Skeletal muscle cell (primary cell): ENCODE measurements around the gene SIMC1.
"Not testable (repeated sequence)": the region's sequence is repeated elsewhere in the genome, so short reads cannot be mapped to it uniquely, and the experiment has no call there.

ENCODE experiments used
- DNase-seq: peaks from one replicate; pipeline ENCODE4 v3.0.0-alpha.2; 2010; ENCODE audit warnings: low read depth
- H3K4me3 ChIP-seq: 2 replicates; pipeline ENCODE4 v1.5.1; 2011; ENCODE audit warnings: low read depth, mild to moderate bottlenecking, control low read depth, low read length, moderate library complexity

Gene SIMC1

DNA sequence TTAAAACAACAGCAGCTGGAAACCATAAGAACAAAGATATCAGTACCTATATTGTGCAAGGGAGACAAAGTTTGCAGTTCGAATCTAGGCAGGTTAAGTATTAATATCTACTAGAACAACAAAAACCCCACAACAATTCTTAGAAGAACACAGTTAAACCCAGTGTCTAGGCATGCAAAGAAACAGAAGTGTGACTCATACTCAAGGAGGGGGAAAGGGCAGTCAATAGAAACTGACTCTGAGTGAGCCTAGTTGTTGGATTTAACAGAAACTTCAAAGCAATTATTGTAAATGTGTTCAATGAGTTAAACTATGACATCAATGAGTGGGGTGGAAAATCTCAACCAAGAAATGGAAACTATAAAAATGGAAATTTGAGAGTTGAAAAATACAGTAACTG lies 28.2 kb downstream of the SIMC1 start:
- not testable (repeated sequence) for H3K4me3 ChIP-seq, DNase-seq

DNA sequence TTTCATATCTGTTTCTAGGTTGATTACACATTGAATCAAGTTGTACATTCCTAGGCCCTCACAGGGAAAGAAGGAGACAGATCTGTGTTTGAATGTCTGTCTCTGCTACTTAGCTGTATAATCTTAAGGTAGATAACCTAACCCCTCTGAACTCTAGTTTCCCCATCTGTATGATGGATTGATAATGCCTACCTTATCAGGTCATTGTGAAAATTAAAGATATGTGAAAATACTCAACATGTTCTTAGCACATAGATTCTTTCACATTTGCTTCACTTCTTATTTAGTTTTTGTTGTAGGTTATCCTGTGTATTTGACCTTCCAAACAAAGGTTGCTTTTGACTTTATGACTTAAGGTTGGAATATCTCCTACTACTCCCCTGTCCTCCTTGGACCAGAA lies 50.8 kb downstream of the SIMC1 start:
- H3K4me3 ChIP-seq, DNase-seq: not testable (repeated sequence)

DNA sequence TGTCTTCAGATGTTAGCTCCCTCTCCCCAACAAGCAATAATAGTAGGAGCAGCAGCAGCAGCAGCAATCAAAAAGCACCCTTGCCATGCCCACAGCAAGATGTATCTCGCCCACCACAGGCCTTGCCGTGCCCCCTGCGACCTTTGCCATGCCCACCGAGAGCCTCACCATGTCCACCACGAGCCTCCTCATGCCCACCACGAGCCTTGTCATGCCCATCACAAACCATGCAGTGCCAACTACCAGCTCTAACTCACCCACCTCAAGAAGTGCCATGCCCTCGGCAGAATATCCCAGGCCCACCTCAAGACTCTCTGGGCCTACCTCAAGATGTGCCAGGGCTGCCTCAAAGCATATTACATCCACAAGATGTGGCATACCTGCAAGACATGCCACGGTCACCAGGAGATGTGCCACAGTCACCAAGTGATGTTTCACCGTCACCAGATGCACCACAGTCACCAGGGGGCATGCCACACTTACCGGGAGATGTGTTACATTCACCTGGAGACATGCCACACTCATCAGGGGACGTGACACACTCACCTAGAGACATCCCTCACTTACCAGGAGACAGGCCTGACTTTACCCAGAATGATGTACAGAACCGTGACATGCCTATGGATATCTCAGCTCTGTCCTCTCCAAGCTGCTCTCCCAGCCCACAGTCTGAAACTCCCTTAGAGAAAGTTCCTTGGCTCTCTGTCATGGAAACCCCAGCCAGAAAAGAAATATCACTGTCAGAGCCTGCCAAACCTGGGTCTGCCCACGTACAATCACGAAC lies 52.0 kb downstream of the SIMC1 start:
- DNase-seq: not testable (repeated sequence)

DNA sequence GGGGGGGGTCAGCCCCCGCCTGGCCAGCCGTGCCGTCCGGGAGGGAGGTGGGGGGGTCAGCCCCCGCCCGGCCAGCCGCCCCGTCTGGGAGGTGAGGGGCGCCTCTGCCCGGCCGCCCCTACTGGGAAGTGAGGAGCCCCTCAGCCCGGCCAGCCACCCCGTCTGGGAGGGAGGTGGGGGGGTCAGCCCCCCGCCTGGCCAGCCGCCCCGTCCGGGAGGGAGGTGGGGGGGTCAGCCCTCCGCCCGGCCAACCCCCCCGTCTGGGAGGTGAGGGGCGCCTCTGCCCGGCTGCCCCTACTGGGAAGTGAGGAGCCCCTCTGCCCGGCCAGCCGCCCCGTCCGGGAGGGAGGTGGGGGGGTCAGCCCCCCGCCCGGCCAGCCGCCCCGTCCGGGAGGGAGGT lies 67.1 kb downstream of the SIMC1 start:
- H3K4me3 ChIP-seq, DNase-seq: not testable (repeated sequence)

More for the DNA sequence above, 52.0 kb downstream of the SIMC1 start:
- not testable (repeated sequence) for H3K4me3 ChIP-seq

DNA sequence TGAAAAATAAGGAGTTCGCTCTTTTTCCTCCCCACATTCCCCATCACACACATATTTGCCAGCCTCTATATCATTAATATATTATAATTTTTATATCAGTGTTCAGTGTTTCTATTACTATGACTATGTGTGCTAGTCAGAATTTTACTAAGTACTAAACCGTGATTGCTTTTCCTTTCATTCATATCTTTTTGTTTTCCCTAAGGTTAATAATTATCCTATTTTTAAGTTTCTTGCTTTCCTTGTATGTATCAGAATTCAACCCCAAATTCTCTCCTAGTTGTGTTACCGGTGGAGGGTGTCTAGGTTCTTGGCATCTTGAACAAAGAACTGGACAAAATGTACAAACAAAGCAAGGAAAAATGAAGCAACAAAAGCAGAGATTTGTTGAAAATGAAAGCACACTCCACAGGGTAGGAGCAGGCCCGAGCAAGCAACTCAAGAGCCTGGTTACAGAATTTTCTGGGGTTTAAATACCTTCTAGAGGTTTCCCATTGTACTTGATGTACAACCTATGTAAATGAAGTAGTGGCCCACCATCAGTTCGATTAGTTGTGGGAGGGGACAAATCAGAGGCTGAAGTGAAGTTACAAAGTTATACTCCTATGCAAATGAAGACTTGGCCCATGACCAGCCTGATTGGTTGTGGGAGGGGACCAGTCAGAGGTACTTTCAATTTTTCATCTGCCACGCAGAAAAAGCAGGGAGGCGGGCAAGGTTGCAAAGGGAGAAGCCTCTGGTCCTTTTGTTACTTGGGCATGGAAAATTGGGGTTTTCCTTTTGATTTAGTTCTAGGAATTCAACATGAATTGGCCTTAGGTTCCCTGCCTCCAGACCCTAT lies 79.5 kb downstream of the SIMC1 start:
- no peak for DNase-seq
- no peak overlapping the region for H3K4me3 ChIP-seq

DNA sequence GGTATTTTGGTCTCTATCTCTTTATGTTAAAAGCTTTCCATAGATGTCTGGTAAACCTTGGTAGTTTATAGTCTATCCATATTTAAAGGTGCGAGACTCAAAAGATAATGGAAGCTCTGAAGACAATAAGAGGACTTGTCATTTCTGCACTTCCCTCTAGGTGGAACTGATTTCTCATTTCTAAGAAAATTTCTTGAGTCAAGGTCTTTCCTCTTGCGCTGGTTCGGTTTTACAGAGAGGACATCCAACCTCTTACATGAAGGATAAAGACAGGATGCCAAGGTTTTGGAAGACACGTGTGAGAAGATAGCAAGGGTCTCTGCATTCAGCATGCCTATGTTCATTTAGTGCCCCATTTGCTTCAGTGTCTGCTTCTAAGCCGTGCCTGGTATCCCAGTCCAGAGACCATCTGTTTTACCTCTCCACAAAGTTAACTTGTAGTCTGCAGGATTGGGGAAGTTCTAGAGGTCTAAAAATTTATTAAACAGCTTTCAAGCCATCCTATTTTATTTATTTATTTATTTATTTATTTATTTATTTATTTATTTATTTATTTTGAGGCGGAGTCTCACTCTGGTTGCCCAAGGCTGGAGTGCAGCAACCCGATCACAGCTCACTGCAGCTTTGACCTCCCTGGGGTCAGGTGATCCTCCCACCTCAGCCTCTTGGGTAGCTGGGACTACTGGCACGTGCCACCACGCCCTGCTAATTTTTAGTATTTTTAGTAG lies 81.8 kb downstream of the SIMC1 start:
- H3K4me3 ChIP-seq: no peak overlapping the region
- DNase-seq: no peak

DNA sequence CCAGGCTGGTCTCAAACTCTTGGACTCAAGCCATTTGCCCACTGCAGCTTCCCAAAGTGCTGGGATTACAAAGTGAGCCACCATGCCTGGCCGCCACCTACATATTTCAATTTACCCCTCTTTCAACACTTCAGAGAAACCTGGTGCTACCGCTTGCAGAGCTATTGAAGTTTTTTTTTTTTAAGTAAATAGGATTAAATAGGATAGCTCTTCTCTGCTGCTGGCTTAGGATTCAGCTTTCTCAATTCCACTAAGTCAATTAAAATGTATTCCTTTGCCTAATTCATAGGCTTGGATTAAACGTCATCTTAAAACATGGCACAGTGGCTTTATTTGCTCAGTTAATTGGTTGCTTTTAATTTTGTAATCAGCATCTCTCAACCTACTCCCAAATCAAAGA lies 82.4 kb downstream of the SIMC1 start:
- no peak for DNase-seq
- no peak overlapping the region for H3K4me3 ChIP-seq

DNA sequence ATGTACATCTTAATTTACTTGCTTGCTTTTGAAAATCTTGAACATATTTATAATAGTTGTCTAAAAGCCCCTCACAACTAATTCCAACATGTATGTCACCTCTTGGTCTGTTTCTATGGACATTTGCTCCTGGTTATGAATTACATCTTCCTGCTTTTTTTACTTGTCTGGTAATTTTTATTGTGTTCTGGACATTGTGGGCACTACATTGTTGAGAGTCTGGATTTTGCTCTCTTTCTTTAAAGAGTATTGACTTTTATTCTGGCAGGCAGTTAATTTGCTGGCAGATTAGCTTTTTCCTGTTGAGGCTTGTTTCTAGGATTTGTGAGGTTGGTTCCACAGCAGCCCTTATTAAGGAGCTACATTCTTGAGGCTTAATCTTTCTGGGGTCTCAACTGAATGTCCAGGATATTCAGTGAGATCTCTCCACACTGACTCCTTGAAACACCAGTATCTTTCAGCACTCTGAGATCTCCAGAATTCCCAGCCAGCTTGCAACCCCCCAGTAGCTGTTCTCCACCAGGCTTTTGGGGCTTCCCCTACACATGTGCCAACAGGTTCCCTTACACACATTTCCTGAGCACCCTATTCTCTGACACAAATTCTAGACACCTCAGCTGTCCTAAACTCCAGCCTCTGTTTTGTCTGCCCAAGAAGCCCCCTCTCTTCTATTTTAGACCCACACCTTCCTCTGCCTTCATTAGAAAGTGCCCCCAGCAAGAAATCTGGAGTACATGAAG lies 96.0 kb downstream of the SIMC1 start:
- no peak for DNase-seq

DNA sequence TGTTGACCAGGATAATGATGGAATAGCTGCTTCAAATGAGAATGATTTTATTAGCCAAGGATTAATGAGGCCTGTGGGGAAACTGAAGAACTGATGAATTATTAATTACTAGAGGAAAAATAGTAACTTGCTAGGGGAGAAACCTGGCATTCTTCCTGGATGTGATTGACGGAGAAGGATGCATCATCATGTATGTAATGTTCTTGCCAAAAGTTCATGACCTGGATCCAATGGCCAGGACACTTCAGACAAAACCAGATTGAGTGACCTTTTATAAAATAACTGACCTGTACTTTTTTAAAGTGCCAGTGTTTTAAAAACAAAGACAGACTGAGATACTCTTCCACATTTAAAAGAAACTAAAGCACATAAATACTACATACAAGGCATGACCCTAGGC lies 99.7 kb downstream of the SIMC1 start:
- H3K4me3 ChIP-seq: no peak overlapping the region
- no peak for DNase-seq

More for the DNA sequence above, 96.0 kb downstream of the SIMC1 start:
- no peak overlapping the region for H3K4me3 ChIP-seq

DNA sequence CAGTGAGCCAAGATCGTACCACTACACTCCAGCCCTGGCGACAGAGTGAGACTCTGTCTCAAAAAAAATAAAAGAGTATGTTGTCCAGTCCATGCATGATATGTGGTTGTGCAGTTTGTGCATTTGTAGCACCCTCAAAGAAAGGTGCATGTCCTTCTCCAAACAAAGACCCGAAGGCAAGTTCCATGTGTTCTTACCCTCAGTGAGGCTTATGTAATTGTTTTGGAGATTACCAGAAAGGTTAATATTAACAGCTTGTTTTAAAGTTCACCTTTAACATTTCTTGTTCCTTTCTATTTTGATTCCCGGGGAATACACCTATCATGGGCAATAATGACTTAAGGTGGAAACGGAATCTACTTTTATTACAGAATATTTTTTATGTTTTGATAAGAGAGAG lies 101.1 kb downstream of the SIMC1 start:
- H3K4me3 ChIP-seq: no peak overlapping the region
- no peak for DNase-seq

DNA sequence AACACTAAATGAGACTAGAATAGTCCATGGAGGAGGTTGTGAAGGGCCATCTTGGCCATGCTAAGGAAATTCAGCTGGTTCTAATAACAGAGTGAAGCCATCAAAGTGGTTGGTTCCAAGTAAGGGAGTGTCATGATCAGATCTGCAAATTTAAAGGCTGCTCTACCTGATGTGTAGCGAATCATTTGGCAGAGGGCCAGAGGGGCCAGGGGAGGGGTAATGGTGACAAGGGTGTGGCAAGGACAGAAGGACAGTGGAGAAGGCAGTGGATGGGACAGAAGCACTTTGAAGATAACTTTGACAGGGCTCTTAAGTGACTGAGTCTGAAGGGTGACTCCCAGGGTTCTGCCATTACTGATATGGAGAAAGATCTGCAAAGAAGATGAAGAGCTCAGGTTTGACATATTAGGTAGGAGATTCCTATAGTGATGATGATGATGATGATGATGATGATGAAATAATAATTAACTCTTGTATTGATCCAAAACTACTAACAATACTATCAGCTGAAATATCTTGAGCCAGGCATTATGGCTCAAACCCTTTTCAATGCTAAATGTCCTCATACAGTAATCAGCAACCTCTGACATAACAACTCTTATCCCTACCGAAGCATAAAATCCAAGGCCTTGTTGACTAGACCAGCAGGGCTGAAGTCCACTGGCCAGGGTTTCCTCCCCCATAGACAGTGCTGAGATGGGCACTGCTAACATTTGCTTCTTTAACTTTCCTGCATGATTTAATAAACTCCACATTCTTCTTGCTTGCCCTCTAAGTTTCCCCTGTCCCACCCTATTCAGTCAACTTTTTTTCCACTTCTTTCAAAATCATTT lies 103.3 kb downstream of the SIMC1 start:
- no peak for DNase-seq
- no peak overlapping the region for H3K4me3 ChIP-seq

DNA sequence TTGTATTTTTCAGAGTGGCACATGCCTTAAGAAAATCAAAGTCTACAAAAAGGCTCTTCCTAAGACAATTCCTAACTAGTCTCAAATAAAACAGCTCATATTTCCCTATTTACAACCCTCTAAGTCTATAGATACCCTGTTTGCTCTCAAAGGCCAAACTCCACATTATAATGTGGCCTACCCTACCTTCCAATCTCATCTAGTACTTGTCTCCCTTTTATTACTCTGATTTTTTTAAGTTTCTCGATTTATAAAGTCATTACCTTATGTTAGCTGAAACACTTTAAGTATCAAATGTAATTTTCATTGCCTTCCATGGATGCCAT lies 103.9 kb downstream of the SIMC1 start:
- H3K4me3 ChIP-seq: no peak overlapping the region

DNA sequence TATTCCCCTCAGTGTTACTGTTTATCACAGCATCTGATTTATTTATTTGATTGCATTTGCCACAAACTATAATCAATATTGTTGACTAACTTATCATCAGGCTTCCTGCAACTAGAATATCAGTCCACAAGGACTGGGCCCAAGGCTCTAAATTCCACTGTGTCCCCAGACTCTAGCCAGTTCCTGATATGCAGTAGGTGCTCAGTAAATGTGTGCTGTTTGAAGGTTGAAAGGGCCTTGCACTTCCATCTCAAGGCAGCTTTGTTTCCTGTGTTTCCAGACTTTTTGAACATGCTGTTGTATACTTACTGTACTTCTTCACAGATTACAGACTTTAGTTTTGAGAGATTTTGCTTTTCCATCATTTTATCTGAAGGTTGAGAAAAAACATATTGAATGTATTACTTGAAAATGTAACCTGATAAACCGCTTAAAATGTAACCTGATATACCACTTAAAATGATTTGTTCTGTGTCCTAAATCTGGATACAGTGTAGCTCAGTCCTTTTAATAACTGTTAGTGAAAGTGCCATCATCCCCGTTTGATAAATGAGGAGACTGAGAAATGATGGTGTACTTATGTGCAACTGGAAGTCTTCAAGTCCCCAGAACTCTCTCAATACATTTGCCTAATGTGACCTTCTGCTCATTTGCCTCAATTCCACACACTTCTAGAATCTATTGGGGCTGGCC lies 104.7 kb downstream of the SIMC1 start:
- DNase-seq: no peak
- H3K4me3 ChIP-seq: no peak overlapping the region

More for the DNA sequence above, 103.9 kb downstream of the SIMC1 start:
- no peak for DNase-seq

DNA sequence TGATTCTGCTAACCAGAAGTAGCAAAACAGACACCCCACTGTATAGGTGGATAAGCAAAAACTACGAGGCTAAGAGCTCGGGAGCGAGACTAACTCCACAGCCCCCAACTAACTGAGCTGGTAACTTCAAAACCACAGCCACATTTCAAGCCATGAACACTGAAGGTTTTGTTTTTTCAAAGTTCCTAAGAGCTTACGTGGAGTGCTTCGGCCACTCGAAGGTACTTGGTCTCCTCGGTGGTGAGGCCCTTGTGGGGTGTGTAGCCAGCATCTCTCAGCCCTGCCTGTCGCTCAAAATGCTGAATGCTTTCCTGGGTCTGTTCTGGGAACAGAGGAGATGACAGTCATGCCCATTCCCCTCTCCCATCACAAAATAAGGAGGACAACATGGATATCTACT lies 112.2 kb downstream of the SIMC1 start:
- DNase-seq: no peak
- H3K4me3 ChIP-seq: no peak overlapping the region

DNA sequence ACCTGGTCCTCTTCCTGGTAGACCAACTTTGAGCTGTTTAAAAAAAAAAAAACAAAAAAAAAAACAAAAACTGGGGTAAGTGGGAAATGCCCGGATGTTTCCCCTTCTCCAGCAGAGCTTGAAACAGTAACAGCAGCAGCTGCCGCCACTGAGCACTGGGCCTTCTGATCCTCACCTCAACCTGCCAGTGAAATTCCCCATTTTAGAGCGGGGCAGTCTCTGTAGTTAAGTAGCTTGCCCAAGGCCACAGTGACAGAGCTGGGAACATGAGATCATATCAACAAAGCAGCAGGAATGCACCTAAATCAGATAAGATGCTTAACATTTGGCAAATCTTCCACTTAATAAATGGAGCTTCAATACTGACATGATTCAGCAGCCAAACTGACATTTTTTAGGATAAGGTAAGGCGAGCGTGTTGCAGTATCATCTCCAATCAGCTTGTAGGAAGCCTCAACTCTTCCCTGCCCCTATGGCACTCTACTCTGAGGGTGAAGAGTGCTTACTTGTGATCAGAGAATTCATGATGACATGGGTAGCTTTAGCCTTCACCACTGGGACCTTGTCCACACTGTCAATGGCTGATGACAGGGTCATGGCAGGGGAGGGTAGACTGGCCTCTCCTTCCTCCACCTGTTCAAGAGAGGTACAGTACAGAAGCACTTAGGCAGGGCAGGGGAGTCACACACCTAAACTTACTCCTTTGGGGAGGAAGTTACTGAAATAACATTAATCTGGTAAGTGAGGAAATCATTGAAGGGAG lies 114.1 kb downstream of the SIMC1 start:
- H3K4me3 ChIP-seq: no peak overlapping the region

DNA sequence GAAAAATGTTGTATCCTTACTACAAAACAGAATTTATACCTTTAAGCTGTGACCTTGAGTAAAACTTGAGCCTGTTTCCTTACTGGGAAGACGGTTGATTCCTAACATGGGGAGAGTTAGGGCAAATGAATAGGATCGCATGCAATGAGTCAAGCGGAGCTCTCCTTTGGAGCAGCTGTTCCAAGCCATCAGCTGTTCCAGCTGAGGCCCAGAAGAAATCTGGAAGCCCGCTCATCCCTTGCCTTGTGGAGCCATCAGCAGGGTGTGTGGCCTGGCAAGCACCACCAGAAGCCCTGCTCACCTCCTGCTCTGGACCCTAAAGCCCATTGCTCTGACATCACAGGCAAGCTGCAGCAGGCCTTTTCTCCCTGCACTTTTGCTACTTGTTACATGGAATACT lies 115.3 kb downstream of the SIMC1 start:
- H3K4me3 ChIP-seq: no peak overlapping the region
- DNase-seq: no peak

More for the DNA sequence above, 114.1 kb downstream of the SIMC1 start:
- no peak for DNase-seq

DNA sequence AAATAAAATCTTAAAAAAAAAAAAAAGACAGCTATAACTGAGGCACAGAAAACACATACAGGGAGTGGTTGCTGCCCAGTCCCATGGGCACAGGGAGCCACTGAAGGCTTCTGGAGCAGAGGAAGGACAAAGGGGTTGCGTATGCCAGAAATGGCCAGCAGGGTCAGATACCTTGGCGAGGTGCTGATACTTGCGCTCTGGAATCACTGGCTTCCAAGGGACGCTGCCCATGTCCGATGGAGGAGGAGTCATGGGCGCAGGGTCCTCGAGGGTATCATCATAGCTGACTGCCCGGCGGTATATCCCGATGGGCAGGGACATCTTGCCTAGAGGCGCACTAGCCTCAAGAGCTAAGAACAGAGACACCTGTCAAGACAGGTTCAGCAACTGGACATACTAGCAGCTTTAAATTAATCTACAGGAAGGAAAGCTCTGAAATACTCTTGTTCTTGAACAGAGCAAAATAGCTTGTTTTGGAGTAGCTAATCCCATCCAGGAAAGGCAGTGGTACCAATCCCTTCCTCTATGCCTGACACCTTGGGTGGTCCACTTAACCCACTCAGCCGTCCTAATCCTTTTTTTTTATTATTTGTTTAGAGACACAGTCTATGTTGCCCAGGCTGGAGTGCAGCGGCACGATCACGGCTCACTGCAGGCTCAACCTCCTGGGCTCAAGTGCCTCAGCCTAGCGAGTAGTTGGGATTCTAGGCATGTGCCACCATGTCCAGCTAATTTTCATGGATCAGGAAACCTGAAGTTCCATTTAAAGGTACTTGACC lies 117.4 kb downstream of the SIMC1 start:
- DNase-seq: no peak
- H3K4me3 ChIP-seq: no peak overlapping the region
